Testis (tissue), 3 donors: ENCODE data around the gene GAL3ST3. TPM values are rescaled to one million over a fixed set of nuclear protein-coding genes. Genes with fewer than 3 reads are reported as not detected.

Source experiments
- DNase-seq: peaks from one replicate; pipeline ENCODE4 v3.0.0-alpha.2; 2019
- H3K27ac ChIP-seq, 2 donors: fragments of 200-600 bp; sonication (generic); one replicate each; pipeline ENCODE4 v1.5.1; 2019
- H3K27me3 ChIP-seq: fragments of 200-600 bp; sonication (generic); one replicate; pipeline ENCODE4 v1.5.1; 2019
- H3K36me3 ChIP-seq: fragments of 200-600 bp; sonication (generic); one replicate; pipeline ENCODE4 v1.5.1; 2017; ENCODE audit warnings: low read depth; ENCODE audit errors: missing control alignments
- H3K4me1 ChIP-seq: fragments of 200-600 bp; sonication (generic); one replicate; pipeline ENCODE4 v1.5.1; 2019
- H3K4me3 ChIP-seq, 2 donors: fragments of 200-600 bp; sonication (generic); one replicate each; pipeline ENCODE4 v1.5.1; 2017 to 2019
- H3K9me3 ChIP-seq: fragments of 200-600 bp; sonication (generic); one replicate; pipeline ENCODE4 v1.5.1; 2017
- POLR2A ChIP-seq: fragments of 450-650 bp; IDR thresholded peaks from one replicate; pipeline ENCODE4 v1.6.1; 2017; ENCODE audit warnings: antibody characterized with exemption, mild to moderate bottlenecking, moderate library complexity
- WGBS, 2 donors: methylation state at CpG; one replicate each; pipeline ENCODE4 v1.1.5; 2018; 5-methylcytosine and 5-hydroxymethylcytosine counted together
- intact Hi-C: fragments of 100-400 bp; cut with DNase I; formaldehyde crosslinking; loops from one replicate; pipeline ENCODE4 v1.15.1; 2023; ENCODE audit warnings: low total_unique reads
- polyA plus RNA-seq: library from polyadenylated mRNA; stranded (reverse); fragments of 350-450 nt; fragmentation: Illumina TruSeq; extraction: RNeasy Lipid Tissue Mini Kit (QIAGEN cat#74804); gene quantifications from one replicate; pipeline ENCODE4 v1.2.3, GENCODE V29; 2014; ENCODE audit warnings: low read depth, low replicate concordance; ENCODE audit not compliant: insufficient read depth
- total RNA-seq, 2 donors: library from RNA; depleted of rRNA; stranded (reverse); fragments of >200 nt; gene quantifications; one replicate each; pipeline ENCODE4 v1.2.3, GENCODE V29; 2016
- TF ChIP-seq, protein P1 (sequence below), 3 experiments: fragments of 450-650 bp in 2 of 3; fragments of 200-600 bp in 1 of 3; sonication (generic) in 1 of 3; IDR thresholded peaks; one replicate each; pipeline ENCODE4 v1.5.1; 2016 to 2019; ENCODE audit warnings: antibody characterized with exemption in 3 of 3, mild to moderate bottlenecking in 2 of 3, moderate library complexity in 1 of 3

The GAL3ST3 gene
- total and polyA plus RNA-seq, 3 donors from 2014 or later = 0.84 to 4.0 (median 2.0) TPM

DNA sequence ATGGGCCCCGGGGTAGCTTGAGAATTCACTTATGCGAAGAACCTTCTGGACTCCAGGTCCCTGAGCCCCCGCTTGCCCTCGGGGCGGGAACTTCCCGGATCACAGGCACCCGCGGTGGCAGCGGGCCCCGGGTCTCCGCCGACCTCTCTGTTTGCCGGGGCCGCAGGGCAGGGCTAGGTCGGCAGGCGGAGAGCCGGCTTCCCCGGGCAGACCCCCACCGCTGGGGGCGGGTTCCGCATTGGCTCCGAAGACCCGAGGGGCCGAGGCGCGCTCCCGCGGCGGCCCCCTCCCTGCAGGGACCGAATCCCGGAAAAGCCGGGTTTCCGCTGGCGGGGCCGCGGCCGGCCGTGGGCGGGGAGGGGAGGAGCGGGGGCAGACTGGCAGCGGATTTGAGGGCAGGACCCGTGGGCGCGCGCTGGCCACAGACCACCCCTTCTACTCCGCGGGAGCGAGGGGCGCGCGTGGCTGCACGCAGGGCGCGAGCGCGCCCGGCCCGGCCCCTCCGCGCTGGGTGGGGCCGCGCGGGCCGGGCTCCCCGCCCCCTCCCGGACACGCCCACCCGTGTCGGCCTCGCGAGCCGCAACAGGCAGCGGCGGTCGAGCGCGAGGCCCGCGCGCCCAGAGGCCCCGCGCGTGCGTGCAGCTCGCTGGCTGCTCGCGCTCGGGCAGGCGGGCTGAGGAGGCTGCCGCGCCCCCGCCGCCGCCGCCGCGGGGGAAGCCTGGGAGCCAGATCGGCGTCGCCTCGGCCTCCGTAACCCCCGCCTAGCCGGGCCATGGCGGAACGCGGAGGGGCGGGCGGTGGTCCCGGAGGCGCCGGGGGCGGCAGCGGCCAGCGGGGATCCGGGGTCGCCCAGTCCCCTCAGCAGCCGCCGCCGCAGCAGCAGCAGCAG is 21.0 kb upstream of the GAL3ST3 start, which contains the start of gene PACS1:
Gene PACS1, plus strand, starts transcription at position 558 of the 889 bp plus-strand sequence. Its CDS starts 215 bp downstream, at position 773.
- no peaks in the 10 kb centered on the region for H3K9me3 ChIP-seq

DNA sequence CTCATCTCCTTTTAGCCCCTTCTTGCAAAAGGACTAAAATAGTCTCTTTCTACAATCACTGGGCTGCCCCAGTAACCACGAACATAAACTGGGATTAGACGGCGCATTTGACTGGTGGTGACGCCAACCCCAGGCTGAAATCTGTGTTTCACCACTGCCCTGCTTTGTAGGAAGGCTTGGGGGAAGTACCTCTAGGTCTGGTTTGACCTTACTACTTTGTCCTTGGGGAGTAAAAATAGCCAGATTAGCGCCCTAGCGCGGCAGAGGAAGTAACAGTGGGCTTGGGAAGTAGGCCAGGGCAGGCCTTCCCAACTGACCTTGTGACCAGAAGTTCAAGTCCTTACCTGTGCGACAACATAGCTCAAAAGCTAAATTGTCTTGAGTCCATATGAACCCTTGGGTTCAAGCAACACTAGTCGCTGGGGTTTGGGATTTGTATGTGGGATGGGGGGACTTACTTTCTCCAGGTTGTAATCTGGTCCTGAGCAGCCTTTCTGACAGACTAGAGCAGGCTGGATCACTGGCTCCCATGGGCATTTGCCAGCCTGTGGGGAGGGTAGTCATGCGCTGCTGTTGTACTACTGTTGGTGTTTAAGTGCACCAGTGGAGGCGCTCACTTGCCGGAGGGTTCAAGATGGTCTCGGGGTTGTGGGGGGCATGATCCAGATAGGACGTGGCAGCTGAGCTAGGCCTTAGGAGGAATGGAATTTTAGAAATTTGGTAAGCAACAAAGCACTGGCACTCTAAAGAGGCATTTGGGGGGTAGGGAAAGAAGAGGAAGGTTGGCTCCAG is 20.2 kb upstream of the GAL3ST3 start:
- Histone ChIP-seq H3K4me1 (peaks cover 29% of the 10 kb centered on the region), H3K27me3 (no peaks in the 10 kb centered on the region), H3K9me3 (no peaks in the 10 kb centered on the region), H3K36me3 (no peaks in the 10 kb centered on the region), H3K4me3 (peak overlapping the region; percentile 71 to 94), H3K27ac (peak overlapping the region; percentile 87 to 97)
- intact Hi-C loops = no loop called here
- 20 to 32% methylated on average over 11 to 14 of the region's 14 CpGs for WGBS, 2 donors
- peak; percentile 76 for DNase-seq
- TF ChIP-seq, protein P1, sequence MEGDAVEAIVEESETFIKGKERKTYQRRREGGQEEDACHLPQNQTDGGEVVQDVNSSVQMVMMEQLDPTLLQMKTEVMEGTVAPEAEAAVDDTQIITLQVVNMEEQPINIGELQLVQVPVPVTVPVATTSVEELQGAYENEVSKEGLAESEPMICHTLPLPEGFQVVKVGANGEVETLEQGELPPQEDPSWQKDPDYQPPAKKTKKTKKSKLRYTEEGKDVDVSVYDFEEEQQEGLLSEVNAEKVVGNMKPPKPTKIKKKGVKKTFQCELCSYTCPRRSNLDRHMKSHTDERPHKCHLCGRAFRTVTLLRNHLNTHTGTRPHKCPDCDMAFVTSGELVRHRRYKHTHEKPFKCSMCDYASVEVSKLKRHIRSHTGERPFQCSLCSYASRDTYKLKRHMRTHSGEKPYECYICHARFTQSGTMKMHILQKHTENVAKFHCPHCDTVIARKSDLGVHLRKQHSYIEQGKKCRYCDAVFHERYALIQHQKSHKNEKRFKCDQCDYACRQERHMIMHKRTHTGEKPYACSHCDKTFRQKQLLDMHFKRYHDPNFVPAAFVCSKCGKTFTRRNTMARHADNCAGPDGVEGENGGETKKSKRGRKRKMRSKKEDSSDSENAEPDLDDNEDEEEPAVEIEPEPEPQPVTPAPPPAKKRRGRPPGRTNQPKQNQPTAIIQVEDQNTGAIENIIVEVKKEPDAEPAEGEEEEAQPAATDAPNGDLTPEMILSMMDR (IDR thresholded peaks at IDR 0.05) = no peak
- no peak for TF ChIP-seq POLR2A

More for the DNA sequence above, 21.0 kb upstream of the GAL3ST3 start, which contains the start of gene PACS1:
- Histone ChIP-seq H3K36me3 (no peaks in the 10 kb centered on the region), H3K27me3 (no peaks in the 10 kb centered on the region), H3K4me1 (peaks cover 29% of the 10 kb centered on the region), H3K4me3 (peak within 1 kb of the TSS; percentile 89 to 94), H3K27ac (peak within 1 kb of the TSS; percentile 87 to 97)
- TF ChIP-seq, protein P1 (IDR thresholded peaks at IDR 0.05) = peak in 1 of 3 experiments; percentile 34
- TF ChIP-seq POLR2A = no peak
- peak; percentile 84 for DNase-seq
- WGBS, 2 donors = 0 to 1% methylated on average over 9 to 73 of the region's 120 CpGs
- intact Hi-C loops = no loop called here

DNA sequence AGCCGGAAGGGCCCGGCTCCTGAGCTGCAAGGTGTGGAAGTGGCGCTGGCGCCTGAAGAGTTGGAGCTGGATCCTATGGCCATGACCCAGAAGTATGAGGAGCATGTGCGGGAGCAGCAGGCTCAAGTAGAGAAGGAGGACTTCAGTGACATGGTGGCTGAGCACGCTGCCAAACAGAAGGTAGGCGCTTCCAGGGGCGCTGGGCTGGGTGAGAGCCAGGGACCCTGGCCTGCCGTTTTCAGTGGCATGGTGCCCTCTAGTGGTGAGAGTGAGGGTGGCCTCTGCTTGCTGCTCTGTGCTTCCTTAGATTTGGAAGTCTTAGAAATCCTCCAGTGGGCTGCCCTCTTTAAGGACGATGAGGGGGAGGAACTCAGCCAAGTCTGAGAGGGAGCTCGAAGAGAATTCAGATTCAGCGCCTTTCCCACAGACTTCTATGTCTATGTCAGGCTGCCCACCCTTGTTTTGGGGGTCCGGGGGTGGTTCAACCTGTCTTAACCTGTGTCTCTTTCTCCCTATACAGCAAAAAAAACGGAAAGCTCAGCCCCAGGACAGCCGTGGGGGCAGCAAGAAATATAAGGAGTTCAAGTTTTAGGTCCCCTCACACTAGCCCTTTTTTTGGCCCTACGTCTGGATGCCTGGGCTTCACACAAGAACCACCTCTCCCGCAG is 19.3 kb upstream of the GAL3ST3 start:
- WGBS, 2 donors = 44 to 50% methylated on average over 10 to 17 of the region's 17 CpGs
- intact Hi-C loops = no loop called here
- H3K4me3 ChIP-seq = no peak overlapping the region
- H3K4me1 ChIP-seq = peaks cover 29% of the 10 kb centered on the region
- no peaks in the 10 kb centered on the region for H3K36me3 ChIP-seq
- no peak for TF ChIP-seq POLR2A
- TF ChIP-seq, protein P1 (IDR thresholded peaks at IDR 0.05) = peak; percentile 46 to 78 (median 71)
- H3K27me3 ChIP-seq = no peaks in the 10 kb centered on the region
- no peaks in the 10 kb centered on the region for H3K9me3 ChIP-seq
- DNase-seq = peak; percentile 84
- H3K27ac ChIP-seq = peak overlapping the region; percentile 87 to 97

DNA sequence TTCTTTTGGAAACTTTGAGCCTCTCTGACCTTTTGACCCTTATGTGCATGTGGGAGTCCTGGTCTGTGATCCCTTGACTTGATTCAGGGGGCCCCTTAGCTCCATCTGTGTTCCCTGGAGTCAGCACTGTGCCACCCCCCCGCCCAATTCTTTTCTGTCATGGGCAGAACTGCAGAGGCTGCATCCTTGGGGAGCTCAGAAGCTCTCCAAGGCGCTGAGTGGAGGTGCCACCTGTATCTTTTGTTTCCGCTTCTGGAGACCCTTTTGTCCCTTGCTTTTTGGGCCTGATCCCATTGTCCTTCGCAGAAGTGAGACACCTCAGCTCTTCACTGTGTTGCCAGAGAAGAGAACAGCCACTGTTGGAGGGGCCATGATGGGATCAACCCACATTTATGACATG is 18.7 kb upstream of the GAL3ST3 start:
- TF ChIP-seq, protein P1 (IDR thresholded peaks at IDR 0.05) = no peak
- no peak for TF ChIP-seq POLR2A
- Histone ChIP-seq H3K4me1 (peaks cover 29% of the 10 kb centered on the region), H3K36me3 (no peaks in the 10 kb centered on the region), H3K27ac (peak overlapping the region in 1 of 2 donors; percentile 97), H3K4me3 (no peak overlapping the region), H3K9me3 (no peaks in the 10 kb centered on the region), H3K27me3 (no peaks in the 10 kb centered on the region)
- intact Hi-C loops = no loop called here
- WGBS, 2 donors = 79 to 96% methylated on average over 4 of the region's 4 CpGs
- no peak for DNase-seq
